ENCODE data around the gene WDR82. TPM values are rescaled to one million over a fixed set of nuclear protein-coding genes. Genes with fewer than 3 reads are reported as not detected.

WDR82 gene
- total RNA-seq, 1 experiment from 2014 or later = 58.0 TPM

DNA sequence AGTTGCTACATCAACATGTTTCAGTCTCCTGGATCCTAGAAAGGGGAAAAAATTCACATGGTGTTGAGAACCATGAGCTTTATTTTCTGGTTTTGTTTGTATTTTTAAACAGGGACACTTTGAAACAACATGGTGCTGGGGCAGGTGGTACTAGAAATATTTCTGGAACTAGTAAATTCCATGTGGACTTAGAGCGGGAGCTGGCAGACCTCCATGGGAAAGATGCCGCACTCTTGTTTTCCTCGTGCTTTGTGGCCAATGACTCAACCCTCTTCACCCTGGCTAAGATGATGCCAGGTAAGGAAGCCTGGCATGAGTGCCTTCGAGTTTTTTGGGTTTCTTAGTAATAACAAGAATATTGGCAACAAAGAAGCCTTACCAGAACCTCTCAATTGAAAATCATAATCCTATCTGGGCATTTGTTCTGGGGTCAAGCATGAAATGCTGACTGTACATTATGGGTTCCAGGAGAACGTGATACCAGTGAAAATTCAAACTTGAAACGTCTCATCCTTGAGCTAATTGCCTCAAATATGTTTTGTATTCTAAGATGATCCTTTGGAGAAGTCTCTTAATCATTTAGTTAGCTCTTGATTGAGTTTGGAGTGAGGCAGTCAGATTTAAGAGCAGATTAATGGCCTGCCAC lies 72.6 kb downstream of the WDR82 start:
- DNase-seq (ENCODE audit: low read depth) = peak; percentile 50

Other genes with a start within 250 kb of the WDR82 start
- 15.3 and 15.7 TPM in 2 replicates for gene DUSP7, start 222.1 kb downstream of the WDR82 start, total RNA-seq (2014; rRNA removed)
- 18.9 and 19.1 TPM in 2 replicates for gene POC1A, start 124.2 kb downstream of the WDR82 start, total RNA-seq (2014; rRNA removed)
- gene ALAS1, start 80.5 kb downstream of the WDR82 start, total RNA-seq (2014; rRNA removed) = 44.2 and 57.9 TPM in 2 replicates
- gene TLR9, start 53.0 kb downstream of the WDR82 start, total RNA-seq (2014; rRNA removed) = under 0.01 TPM in 1 of 2 replicates, not detected in the other
- 136 and 145 TPM in 2 replicates for gene TWF2, start 39.5 kb downstream of the WDR82 start, total RNA-seq (2014; rRNA removed)
- 16.0 and 22.3 TPM in 2 replicates for gene PPM1M, start 32.9 kb downstream of the WDR82 start, total RNA-seq (2014; rRNA removed)
- gene GLYCTK, start 9.2 kb upstream of the WDR82 start, total RNA-seq (2014; rRNA removed) = 13.0 and 20.4 TPM in 2 replicates
- gene DNAH1, start 37.7 kb upstream of the WDR82 start, total RNA-seq (2014; rRNA removed) = 0.71 and 2.1 TPM in 2 replicates
- 79.2 and 99.6 TPM in 2 replicates for gene BAP1, start 131.4 kb upstream of the WDR82 start, total RNA-seq (2014; rRNA removed)
- 3.5 and 6.9 TPM in 2 replicates for gene PHF7, start 132.0 kb upstream of the WDR82 start, total RNA-seq (2014; rRNA removed)
- not detected in 2 replicates for gene SEMA3G, start 166.5 kb upstream of the WDR82 start, total RNA-seq (2014; rRNA removed)
- 1.5 and 8.2 TPM in 2 replicates for gene TNNC1, start 175.4 kb upstream of the WDR82 start, total RNA-seq (2014; rRNA removed)
- gene NISCH, start 177.0 kb upstream of the WDR82 start, total RNA-seq (2014; rRNA removed) = 45.7 and 48.7 TPM in 2 replicates
- under 0.01 TPM in 1 of 2 replicates, not detected in the other for gene STAB1, start 216.7 kb upstream of the WDR82 start, total RNA-seq (2014; rRNA removed)